GM20000 (cell line): Measurements from ENCODE around the gene KAT5.
"Not testable (repeated sequence)": the region's sequence is repeated elsewhere in the genome, so short reads cannot be mapped to it uniquely, and the experiment has no call there.

ENCODE experiments used
- DNase-seq: peaks from one replicate; pipeline ENCODE4 v3.0.0; 2012; ENCODE audit warnings: low spot score
- CTCF ChIP-seq: IDR thresholded peaks from 2 replicates; pipeline ENCODE4 v1.5.1; 2012; ENCODE audit warnings: mild to moderate bottlenecking, control low read depth; ENCODE audit errors: extremely low read depth, missing control alignments

The KAT5 gene

DNA sequence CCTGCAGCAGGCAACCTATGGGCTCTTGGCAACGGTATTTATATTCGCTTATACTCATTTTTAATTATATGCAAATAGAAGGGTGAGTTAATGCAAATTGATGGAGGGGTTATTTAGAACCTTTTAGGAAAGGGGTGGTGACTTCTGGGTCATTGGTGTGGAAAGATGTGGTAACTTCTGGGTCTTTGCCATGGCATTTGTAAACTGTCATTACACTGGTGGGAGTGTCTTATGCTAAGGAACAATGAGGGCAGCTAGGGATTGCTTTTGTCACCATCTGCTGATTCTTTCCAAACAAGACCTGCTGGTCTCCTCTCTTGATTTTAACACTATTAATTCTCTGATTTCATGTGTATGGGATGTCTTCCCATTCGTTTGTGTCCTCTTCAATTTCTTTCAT lies 11.7 kb upstream of the KAT5 start:
- DNase-seq, result no peak
- TF ChIP-seq CTCF, result no peak

GRCh38 chr11:65701686-65702085 lies 10.4 kb upstream of the KAT5 start:
- TF ChIP-seq CTCF, result no peak
- DNase-seq, result no peak

DNA sequence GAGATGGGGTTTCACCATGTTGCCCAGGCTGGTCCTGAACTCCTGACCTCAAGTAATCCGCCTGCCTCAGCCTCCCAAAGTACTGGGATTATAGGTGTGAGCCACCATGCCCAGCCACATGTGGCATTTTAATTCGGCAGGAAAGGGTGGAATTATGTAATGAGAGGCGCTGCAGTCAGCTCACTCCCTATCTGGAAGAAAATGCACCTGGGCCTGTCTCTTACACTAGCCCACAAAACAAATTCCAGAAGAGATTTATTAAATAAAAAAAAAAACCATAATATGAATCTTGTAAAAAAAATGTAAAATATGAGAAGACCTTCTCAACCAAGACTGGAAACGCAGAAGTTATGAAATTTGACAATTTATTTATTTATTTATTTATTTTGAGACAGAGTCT lies 8.2 kb upstream of the KAT5 start:
- TF ChIP-seq CTCF, result no peak
- no peak for DNase-seq

- TF ChIP-seq CTCF, result peak; percentile 33
- DNase-seq, result not testable (repeated sequence)
These were observed 5.7 kb upstream of the KAT5 start for GRCh38 chr11:65706303-65706763.

GRCh38 chr11:65707002-65707401 lies 5.0 kb upstream of the KAT5 start:
- DNase-seq, result not testable (repeated sequence)

GRCh38 chr11:65708451-65708850 lies 3.6 kb upstream of the KAT5 start:
- no peak for DNase-seq
- no peak for TF ChIP-seq CTCF

DNA sequence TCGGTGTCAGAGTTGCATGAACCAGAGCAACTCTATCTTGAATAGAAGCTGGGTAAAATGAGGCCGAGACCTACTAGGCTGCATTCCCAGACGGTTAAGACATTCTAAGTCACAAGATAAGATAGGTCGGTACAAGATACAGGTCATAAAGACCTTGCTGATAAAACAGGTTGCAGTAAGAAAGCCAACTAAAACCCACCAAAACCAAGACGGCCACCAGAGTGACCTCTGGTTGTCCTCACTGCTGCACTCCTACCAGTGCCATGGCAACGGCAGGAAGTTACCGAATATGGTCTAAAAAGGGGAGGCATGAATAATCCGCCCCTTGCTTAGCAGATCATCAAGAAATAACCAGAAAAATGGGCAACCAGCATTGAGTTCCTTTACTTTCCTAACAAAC lies 2.4 kb upstream of the KAT5 start:
- no peak for DNase-seq
- no peak for TF ChIP-seq CTCF

GRCh38 chr11:65710421-65710820 lies 1.6 kb upstream of the KAT5 start:
- DNase-seq, result no peak
- TF ChIP-seq CTCF, result no peak
